ENCODE data around the gene PCGF6. TPM values are rescaled to one million over a fixed set of nuclear protein-coding genes. Genes with fewer than 3 reads are reported as not detected.
"Not testable (repeated sequence)": the region's sequence is repeated elsewhere in the genome, so short reads cannot be mapped to it uniquely, and the experiment has no call there.

The PCGF6 gene
- total RNA-seq, 1 donor from 2014 or later, result 10.3 TPM

GRCh38 chr10:103265717-103266329 is 85.1 kb downstream of the PCGF6 start:
- Mint-ChIP-seq H3K36me3 (ENCODE audit: low read depth, unreplicated experiment) (peaks cover 6% of the 10 kb centered on the region), H3K9me3 (ENCODE audit: unreplicated experiment) (peaks cover 6% of the 10 kb centered on the region), H3K4me3 (ENCODE audit: unreplicated experiment) (no peak overlapping the region), H3K4me1 (ENCODE audit: low read depth, unreplicated experiment) (peaks cover 6% of the 10 kb centered on the region), H3K27ac (ENCODE audit: unreplicated experiment) (no peak overlapping the region), H3K27me3 (ENCODE audit: low read depth, unreplicated experiment) (peaks cover 20% of the 10 kb centered on the region)
- H3K4me1 ChIP-seq (ENCODE audit: insufficient read depth, low read length), result no peaks in the 10 kb centered on the region
- no peaks in the 10 kb centered on the region for H3K79me2 ChIP-seq (ENCODE audit: insufficient read depth, low read length)
- peaks cover 4% of the 10 kb centered on the region for H3K9me3 ChIP-seq (ENCODE audit: insufficient read depth, low read depth, low read length)
- H3K27ac ChIP-seq (ENCODE audit: low read depth, low read length), result no peak overlapping the region
- DNase-seq (ENCODE audit: low read depth) (peak; percentile 61), FAIRE-seq (no peak)
- H3K27me3 ChIP-seq (ENCODE audit: insufficient read depth, low read length), result no peaks in the 10 kb centered on the region
- H2AFZ ChIP-seq (ENCODE audit: low read depth, low read length), result no peak overlapping the region
- no peak for TF ChIP-seq EZH2 (IDR thresholded peaks at IDR 0.05; ENCODE audit: insufficient read depth, low read length)
- TF ChIP-seq CTCF (IDR thresholded peaks at IDR 0.05; ENCODE audit: insufficient read depth, low read depth, low read length), result no peak
- no peak overlapping the region for H3K4me2 ChIP-seq (ENCODE audit: low read length)
- no peaks in the 10 kb centered on the region for H4K20me1 ChIP-seq (ENCODE audit: insufficient read depth, low read length)
- no peak overlapping the region for H3K9ac ChIP-seq (ENCODE audit: low read length)
- H3K4me3 ChIP-seq (ENCODE audit: insufficient read depth, low read depth, low read length), result no peak overlapping the region
- H3K36me3 ChIP-seq (ENCODE audit: insufficient read depth, low read length), result no peaks in the 10 kb centered on the region

GRCh38 chr10:103262229-103262628 is 88.7 kb downstream of the PCGF6 start:
- peak overlapping the region; percentile 72 for H3K27ac Mint-ChIP-seq (ENCODE audit: unreplicated experiment)
- Histone ChIP-seq H3K27ac (ENCODE audit: low read depth, low read length) (no peak overlapping the region), H3K9me3 (ENCODE audit: insufficient read depth, low read depth, low read length) (peaks cover 8% of the 10 kb centered on the region), H3K36me3 (ENCODE audit: insufficient read depth, low read length) (no peaks in the 10 kb centered on the region), H3K4me2 (ENCODE audit: low read length) (no peak overlapping the region), H3K9ac (ENCODE audit: low read length) (no peak overlapping the region), H3K79me2 (ENCODE audit: insufficient read depth, low read length) (no peaks in the 10 kb centered on the region), H3K4me1 (ENCODE audit: insufficient read depth, low read length) (no peaks in the 10 kb centered on the region), H2AFZ (ENCODE audit: low read depth, low read length) (no peak overlapping the region), H3K27me3 (ENCODE audit: insufficient read depth, low read length) (no peaks in the 10 kb centered on the region), H4K20me1 (ENCODE audit: insufficient read depth, low read length) (no peaks in the 10 kb centered on the region), H3K4me3 (ENCODE audit: insufficient read depth, low read depth, low read length) (no peak overlapping the region)
- DNase-seq (ENCODE audit: low read depth) (no peak), FAIRE-seq (no peak)
- H3K4me1 Mint-ChIP-seq (ENCODE audit: low read depth, unreplicated experiment), result peaks cover 6% of the 10 kb centered on the region
- H3K9me3 Mint-ChIP-seq (ENCODE audit: unreplicated experiment), result peaks cover 23% of the 10 kb centered on the region
- no peak for TF ChIP-seq EZH2 (IDR thresholded peaks at IDR 0.05; ENCODE audit: insufficient read depth, low read length)
- no peak for TF ChIP-seq CTCF (IDR thresholded peaks at IDR 0.05; ENCODE audit: insufficient read depth, low read depth, low read length)
- H3K27me3 Mint-ChIP-seq (ENCODE audit: low read depth, unreplicated experiment), result peaks cover 14% of the 10 kb centered on the region
- H3K4me3 Mint-ChIP-seq (ENCODE audit: unreplicated experiment), result no peak overlapping the region
- H3K36me3 Mint-ChIP-seq (ENCODE audit: low read depth, unreplicated experiment), result peaks cover 11% of the 10 kb centered on the region

- Mint-ChIP-seq H3K27me3 (ENCODE audit: low read depth, unreplicated experiment) (peaks cover 4% of the 10 kb centered on the region), H3K4me1 (ENCODE audit: low read depth, unreplicated experiment) (peaks cover 10% of the 10 kb centered on the region), H3K27ac (ENCODE audit: unreplicated experiment) (no peak overlapping the region), H3K4me3 (ENCODE audit: unreplicated experiment) (no peak overlapping the region), H3K36me3 (ENCODE audit: low read depth, unreplicated experiment) (peaks cover 11% of the 10 kb centered on the region), H3K9me3 (ENCODE audit: unreplicated experiment) (peaks cover 23% of the 10 kb centered on the region)
- no peaks in the 10 kb centered on the region for H3K36me3 ChIP-seq (ENCODE audit: insufficient read depth, low read length)
- H4K20me1 ChIP-seq (ENCODE audit: insufficient read depth, low read length), result no peaks in the 10 kb centered on the region
- no peaks in the 10 kb centered on the region for H3K27me3 ChIP-seq (ENCODE audit: insufficient read depth, low read length)
- H3K4me2 ChIP-seq (ENCODE audit: low read length), result no peak overlapping the region
- no peak overlapping the region for H2AFZ ChIP-seq (ENCODE audit: low read depth, low read length)
- DNase-seq (ENCODE audit: low read depth) (no peak), FAIRE-seq (no peak)
- H3K4me1 ChIP-seq (ENCODE audit: insufficient read depth, low read length), result no peaks in the 10 kb centered on the region
- peaks cover 8% of the 10 kb centered on the region for H3K9me3 ChIP-seq (ENCODE audit: insufficient read depth, low read depth, low read length)
- TF ChIP-seq CTCF (IDR thresholded peaks at IDR 0.05; ENCODE audit: insufficient read depth, low read depth, low read length) (no peak), EZH2 (IDR thresholded peaks at IDR 0.05; ENCODE audit: insufficient read depth, low read length) (no peak)
- H3K27ac ChIP-seq (ENCODE audit: low read depth, low read length), result no peak overlapping the region
- no peak overlapping the region for H3K9ac ChIP-seq (ENCODE audit: low read length)
- H3K79me2 ChIP-seq (ENCODE audit: insufficient read depth, low read length), result no peaks in the 10 kb centered on the region
- no peak overlapping the region for H3K4me3 ChIP-seq (ENCODE audit: insufficient read depth, low read depth, low read length)
Observed at GRCh38 chr10:103259989-103260388, 91.0 kb downstream of the PCGF6 start.

GRCh38 chr10:103258928-103259327 is 92.0 kb downstream of the PCGF6 start:
- H3K4me1 ChIP-seq (ENCODE audit: insufficient read depth, low read length); H3K27me3 ChIP-seq (ENCODE audit: insufficient read depth, low read length); H3K9ac ChIP-seq (ENCODE audit: low read length); H3K27ac Mint-ChIP-seq (ENCODE audit: unreplicated experiment); H3K36me3 ChIP-seq (ENCODE audit: insufficient read depth, low read length); H3K27me3 Mint-ChIP-seq (ENCODE audit: low read depth, unreplicated experiment); H2AFZ ChIP-seq (ENCODE audit: low read depth, low read length); H3K4me3 ChIP-seq (ENCODE audit: insufficient read depth, low read depth, low read length); H3K9me3 ChIP-seq (ENCODE audit: insufficient read depth, low read depth, low read length); FAIRE-seq; H3K27ac ChIP-seq (ENCODE audit: low read depth, low read length); H3K79me2 ChIP-seq (ENCODE audit: insufficient read depth, low read length); H3K4me2 ChIP-seq (ENCODE audit: low read length); DNase-seq (ENCODE audit: low read depth); H4K20me1 ChIP-seq (ENCODE audit: insufficient read depth, low read length); H3K4me3 Mint-ChIP-seq (ENCODE audit: unreplicated experiment): not testable (repeated sequence)
- Mint-ChIP-seq H3K9me3 (ENCODE audit: unreplicated experiment) (peaks cover 23% of the 10 kb centered on the region), H3K4me1 (ENCODE audit: low read depth, unreplicated experiment) (peaks cover 12% of the 10 kb centered on the region), H3K36me3 (ENCODE audit: low read depth, unreplicated experiment) (peaks cover 11% of the 10 kb centered on the region)

All from astrocyte (in vitro differentiated cells and primary cell).